ENCODE data around the gene WFIKKN1.

WFIKKN1 gene, protein sequence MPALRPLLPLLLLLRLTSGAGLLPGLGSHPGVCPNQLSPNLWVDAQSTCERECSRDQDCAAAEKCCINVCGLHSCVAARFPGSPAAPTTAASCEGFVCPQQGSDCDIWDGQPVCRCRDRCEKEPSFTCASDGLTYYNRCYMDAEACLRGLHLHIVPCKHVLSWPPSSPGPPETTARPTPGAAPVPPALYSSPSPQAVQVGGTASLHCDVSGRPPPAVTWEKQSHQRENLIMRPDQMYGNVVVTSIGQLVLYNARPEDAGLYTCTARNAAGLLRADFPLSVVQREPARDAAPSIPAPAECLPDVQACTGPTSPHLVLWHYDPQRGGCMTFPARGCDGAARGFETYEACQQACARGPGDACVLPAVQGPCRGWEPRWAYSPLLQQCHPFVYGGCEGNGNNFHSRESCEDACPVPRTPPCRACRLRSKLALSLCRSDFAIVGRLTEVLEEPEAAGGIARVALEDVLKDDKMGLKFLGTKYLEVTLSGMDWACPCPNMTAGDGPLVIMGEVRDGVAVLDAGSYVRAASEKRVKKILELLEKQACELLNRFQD

GRCh38 chr16:630815-631405 lies at the start of gene WFIKKN1:
Gene WFIKKN1, plus strand, starts transcription at chr16:630985. Its CDS starts 269 bp downstream, at chr16:631254.
- DNase-seq (ENCODE audit: low read depth): no peak
- TF ChIP-seq, protein P1, sequence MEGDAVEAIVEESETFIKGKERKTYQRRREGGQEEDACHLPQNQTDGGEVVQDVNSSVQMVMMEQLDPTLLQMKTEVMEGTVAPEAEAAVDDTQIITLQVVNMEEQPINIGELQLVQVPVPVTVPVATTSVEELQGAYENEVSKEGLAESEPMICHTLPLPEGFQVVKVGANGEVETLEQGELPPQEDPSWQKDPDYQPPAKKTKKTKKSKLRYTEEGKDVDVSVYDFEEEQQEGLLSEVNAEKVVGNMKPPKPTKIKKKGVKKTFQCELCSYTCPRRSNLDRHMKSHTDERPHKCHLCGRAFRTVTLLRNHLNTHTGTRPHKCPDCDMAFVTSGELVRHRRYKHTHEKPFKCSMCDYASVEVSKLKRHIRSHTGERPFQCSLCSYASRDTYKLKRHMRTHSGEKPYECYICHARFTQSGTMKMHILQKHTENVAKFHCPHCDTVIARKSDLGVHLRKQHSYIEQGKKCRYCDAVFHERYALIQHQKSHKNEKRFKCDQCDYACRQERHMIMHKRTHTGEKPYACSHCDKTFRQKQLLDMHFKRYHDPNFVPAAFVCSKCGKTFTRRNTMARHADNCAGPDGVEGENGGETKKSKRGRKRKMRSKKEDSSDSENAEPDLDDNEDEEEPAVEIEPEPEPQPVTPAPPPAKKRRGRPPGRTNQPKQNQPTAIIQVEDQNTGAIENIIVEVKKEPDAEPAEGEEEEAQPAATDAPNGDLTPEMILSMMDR (IDR thresholded peaks at IDR 0.05; ENCODE audit: control insufficient read depth, insufficient read depth, low read depth, low read length, missing control alignments): no peak
- no peak within 1 kb of the TSS for H3K4me3 ChIP-seq (ENCODE audit: control insufficient read depth, low read depth, low read length)

DNA sequence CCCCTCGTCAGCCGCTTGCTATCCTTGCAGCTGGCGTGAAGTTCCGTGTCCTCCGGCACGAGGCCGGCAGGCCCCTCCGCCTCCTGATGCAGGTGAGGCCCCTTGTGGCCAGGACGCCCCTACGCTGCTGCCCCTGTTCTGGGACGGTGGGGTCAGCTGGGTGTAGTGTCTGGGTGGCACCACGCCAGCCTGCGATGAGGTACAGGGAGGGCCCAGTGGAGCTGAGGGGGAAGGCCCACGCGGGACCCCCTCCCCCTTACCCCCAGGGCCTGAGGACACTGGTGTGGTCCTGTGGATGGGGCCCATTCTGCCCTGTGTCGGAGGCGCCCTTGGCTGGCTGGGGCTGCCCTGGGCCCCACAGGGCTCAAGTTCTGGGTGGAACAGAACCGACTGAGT lies 48.6 kb upstream of the WFIKKN1 start:
- TF ChIP-seq, protein P1 (IDR thresholded peaks at IDR 0.05; ENCODE audit: control insufficient read depth, insufficient read depth, low read depth, low read length, missing control alignments): no peak

GRCh38 chr16:582614-583331 lies 48.0 kb upstream of the WFIKKN1 start:
- TF ChIP-seq, protein P1 (IDR thresholded peaks at IDR 0.05; ENCODE audit: control insufficient read depth, insufficient read depth, low read depth, low read length, missing control alignments): no peak

More for the DNA sequence above, 48.6 kb upstream of the WFIKKN1 start:
- no peak overlapping the region for H3K4me3 ChIP-seq (ENCODE audit: control insufficient read depth, low read depth, low read length)
- no peak for DNase-seq (ENCODE audit: low read depth)

GRCh38 chr16:583470-583814 lies 47.3 kb upstream of the WFIKKN1 start:
- TF ChIP-seq, protein P1 (IDR thresholded peaks at IDR 0.05; ENCODE audit: control insufficient read depth, insufficient read depth, low read depth, low read length, missing control alignments): no peak
- H3K4me3 ChIP-seq (ENCODE audit: control insufficient read depth, low read depth, low read length): no peak overlapping the region
- DNase-seq (ENCODE audit: low read depth): no peak

More at GRCh38 chr16:582614-583331, 48.0 kb upstream of the WFIKKN1 start:
- no peak for DNase-seq (ENCODE audit: low read depth)
- no peak overlapping the region for H3K4me3 ChIP-seq (ENCODE audit: control insufficient read depth, low read depth, low read length)

- no peak overlapping the region for H3K4me3 ChIP-seq (ENCODE audit: control insufficient read depth, low read depth, low read length)
- TF ChIP-seq, protein P1 (IDR thresholded peaks at IDR 0.05; ENCODE audit: control insufficient read depth, insufficient read depth, low read depth, low read length, missing control alignments): no peak
- DNase-seq (ENCODE audit: low read depth): no peak
Measured at GRCh38 chr16:583815-584591, 46.8 kb upstream of the WFIKKN1 start.

- TF ChIP-seq, protein P1 (IDR thresholded peaks at IDR 0.05; ENCODE audit: control insufficient read depth, insufficient read depth, low read depth, low read length, missing control alignments): no peak
- H3K4me3 ChIP-seq (ENCODE audit: control insufficient read depth, low read depth, low read length): no peak overlapping the region
- no peak for DNase-seq (ENCODE audit: low read depth)
Measured at GRCh38 chr16:585351-585750, 45.4 kb upstream of the WFIKKN1 start.
